ENCODE results near the gene RPLP2.

DNA sequence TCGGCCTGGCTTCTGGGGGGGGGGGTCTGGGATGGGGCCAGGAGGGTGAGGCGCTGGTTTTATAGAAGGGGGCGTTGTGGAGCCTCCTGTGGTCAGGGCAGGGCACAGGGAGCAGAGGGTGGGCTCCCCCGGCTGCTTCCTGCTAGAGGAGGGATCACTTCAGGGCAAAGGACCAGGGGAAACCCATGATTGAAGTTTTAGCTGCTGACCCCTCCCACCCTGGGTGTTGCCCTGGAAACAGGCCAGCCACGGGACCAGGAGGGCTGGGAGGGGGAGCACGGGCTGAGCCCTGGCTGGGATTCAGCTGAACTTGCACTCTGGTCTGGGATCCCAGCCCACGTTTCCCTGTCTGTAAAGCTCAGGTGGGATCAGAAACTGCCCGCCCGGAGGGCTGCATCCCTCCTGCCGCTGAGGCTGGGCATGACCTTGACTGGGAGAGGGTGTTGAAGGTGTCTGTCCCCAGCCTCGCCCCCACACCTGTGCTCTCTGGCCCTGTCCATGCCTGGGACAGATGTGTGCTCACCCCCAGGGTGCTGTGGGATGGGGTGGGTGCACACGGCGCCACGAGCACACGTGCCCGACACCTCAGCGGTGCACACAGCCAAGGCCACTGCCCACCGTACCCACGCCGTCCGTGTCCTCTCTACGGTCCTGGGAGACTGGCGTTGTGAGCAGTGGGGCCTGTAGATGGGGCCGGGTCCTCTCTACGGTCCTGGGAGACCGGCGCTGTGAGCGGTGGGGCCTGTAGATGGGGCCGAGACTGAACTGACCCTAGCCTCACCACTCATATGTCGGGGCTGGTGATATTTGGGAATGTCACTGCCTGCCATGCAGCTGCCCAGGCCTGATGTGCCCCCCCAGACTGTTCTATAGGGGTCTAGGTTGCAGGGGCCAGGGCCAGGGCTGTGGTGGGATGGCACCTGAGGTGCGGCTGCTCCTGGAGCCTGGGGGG lies 35.2 kb downstream of the RPLP2 start:
- TF ChIP-seq, protein P1, sequence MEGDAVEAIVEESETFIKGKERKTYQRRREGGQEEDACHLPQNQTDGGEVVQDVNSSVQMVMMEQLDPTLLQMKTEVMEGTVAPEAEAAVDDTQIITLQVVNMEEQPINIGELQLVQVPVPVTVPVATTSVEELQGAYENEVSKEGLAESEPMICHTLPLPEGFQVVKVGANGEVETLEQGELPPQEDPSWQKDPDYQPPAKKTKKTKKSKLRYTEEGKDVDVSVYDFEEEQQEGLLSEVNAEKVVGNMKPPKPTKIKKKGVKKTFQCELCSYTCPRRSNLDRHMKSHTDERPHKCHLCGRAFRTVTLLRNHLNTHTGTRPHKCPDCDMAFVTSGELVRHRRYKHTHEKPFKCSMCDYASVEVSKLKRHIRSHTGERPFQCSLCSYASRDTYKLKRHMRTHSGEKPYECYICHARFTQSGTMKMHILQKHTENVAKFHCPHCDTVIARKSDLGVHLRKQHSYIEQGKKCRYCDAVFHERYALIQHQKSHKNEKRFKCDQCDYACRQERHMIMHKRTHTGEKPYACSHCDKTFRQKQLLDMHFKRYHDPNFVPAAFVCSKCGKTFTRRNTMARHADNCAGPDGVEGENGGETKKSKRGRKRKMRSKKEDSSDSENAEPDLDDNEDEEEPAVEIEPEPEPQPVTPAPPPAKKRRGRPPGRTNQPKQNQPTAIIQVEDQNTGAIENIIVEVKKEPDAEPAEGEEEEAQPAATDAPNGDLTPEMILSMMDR (IDR thresholded peaks at IDR 0.05 in 4 of 5, conservative IDR thresholded peaks at IDR 0.05 in 1 of 5), result no peak
- no peak for TF ChIP-seq POLR2A (IDR thresholded peaks at IDR 0.05)
